HG03060 (cell line): Measurements from ENCODE around the gene CCDC34.
"Not testable (repeated sequence)": the region's sequence is repeated elsewhere in the genome, so short reads cannot be mapped to it uniquely, and the experiment has no call there.

ENCODE experiments used
- ATAC-seq: cut with Tn5 transposase; IDR thresholded peaks from one replicate; pipeline ENCODE4 v1.9.1; 2021; ENCODE audit warnings: low read depth, moderate number of reproducible peaks; ENCODE audit not compliant: unreplicated experiment

Gene CCDC34

GRCh38 chr11:27329867-27330632 lies 33.0 kb downstream of the CCDC34 start:
- no peak for ATAC-seq

GRCh38 chr11:27328614-27329013 lies 34.4 kb downstream of the CCDC34 start:
- no peak for ATAC-seq

- ATAC-seq = not testable (repeated sequence)
These were observed 36.0 kb downstream of the CCDC34 start for GRCh38 chr11:27327064-27327463.

- not testable (repeated sequence) for ATAC-seq
These were observed 40.8 kb downstream of the CCDC34 start for GRCh38 chr11:27322196-27322595.

- not testable (repeated sequence) for ATAC-seq
These were observed 41.7 kb downstream of the CCDC34 start for GRCh38 chr11:27321340-27321739.

- peak; percentile 100 for ATAC-seq
These were observed 43.9 kb downstream of the CCDC34 start for GRCh38 chr11:27319072-27319471.

GRCh38 chr11:27317751-27318150 lies 45.3 kb downstream of the CCDC34 start:
- ATAC-seq = no peak

- no peak for ATAC-seq
These were observed 47.2 kb downstream of the CCDC34 start for GRCh38 chr11:27315836-27316235.

- no peak for ATAC-seq
These were observed 49.7 kb downstream of the CCDC34 start for GRCh38 chr11:27313157-27313821.

GRCh38 chr11:27312110-27312509 lies 50.9 kb downstream of the CCDC34 start:
- no peak for ATAC-seq

GRCh38 chr11:27310707-27311106 lies 52.3 kb downstream of the CCDC34 start:
- ATAC-seq = no peak

GRCh38 chr11:27310182-27310581 lies 52.8 kb downstream of the CCDC34 start:
- no peak for ATAC-seq

- ATAC-seq = no peak
These were observed 54.0 kb downstream of the CCDC34 start for GRCh38 chr11:27309046-27309445.

GRCh38 chr11:27307232-27307631 lies 55.8 kb downstream of the CCDC34 start:
- ATAC-seq = no peak

- no peak for ATAC-seq
These were observed 57.3 kb downstream of the CCDC34 start for GRCh38 chr11:27305751-27306150.

- no peak for ATAC-seq
These were observed 58.5 kb downstream of the CCDC34 start for GRCh38 chr11:27304514-27304913.

- ATAC-seq = no peak
These were observed 59.1 kb downstream of the CCDC34 start for GRCh38 chr11:27303903-27304302.

GRCh38 chr11:27300974-27301373 lies 62.0 kb downstream of the CCDC34 start:
- ATAC-seq = no peak

GRCh38 chr11:27297616-27298015 lies 65.4 kb downstream of the CCDC34 start:
- ATAC-seq = no peak

- peak; percentile 97 for ATAC-seq
These were observed 66.5 kb downstream of the CCDC34 start for GRCh38 chr11:27296497-27296896.

- no peak for ATAC-seq
These were observed 67.1 kb downstream of the CCDC34 start for GRCh38 chr11:27295928-27296327.

GRCh38 chr11:27294654-27295053 lies 68.4 kb downstream of the CCDC34 start:
- ATAC-seq = no peak
